ENCODE data around the gene PSENEN. TPM values are rescaled to one million over a fixed set of nuclear protein-coding genes. Genes with fewer than 3 reads are reported as not detected.

PSENEN gene
- total and polyA plus RNA-seq, 9 of the 15 experiments (the other 6 are each of a cell fraction or from before 2014, with no cell fraction given) = 34.5 to 299 (median 61.1) TPM

GRCh38 chr19:35786299-35787160 lies 41.1 kb downstream of the PSENEN start (continued):
- TF ChIP-seq ZNF316 (IDR thresholded peaks at IDR 0.05) (no peak), ZNF140 (CRISPR knock-in tag; IDR thresholded peaks at IDR 0.05) (no peak), ETV1 (tag; conservative IDR thresholded peaks at IDR 0.05; ENCODE audit: low read depth) (no peak), ZNF121 (CRISPR knock-in tag; conservative IDR thresholded peaks at IDR 0.05) (no peak), ZNF561 (CRISPR knock-in tag; conservative IDR thresholded peaks at IDR 0.05) (no peak), RBFOX2 (IDR thresholded peaks at IDR 0.05; ENCODE audit: low read depth, low read length) (0 out of 2 replicates have a peak, but pooled peaks have one; percentile 18)

GRCh38 chr19:35787227-35787799 lies 41.9 kb downstream of the PSENEN start:
- no peak overlapping the region for H3K27ac ChIP-seq (ENCODE audit: extremely low read depth, low read depth, low read length)
- intact Hi-C loops (cut with micrococcal nuclease) = no loop called here
- in situ Hi-C loops (cut with MboI) = no loop called here
- FAIRE-seq (no peak), DNase-seq (ENCODE audit: extremely low read depth in 1 of 4, low spot score in 3 of 4) (no peak), ATAC-seq (no peak)
- 75% methylated on average over 11 of the region's 15 CpGs for WGBS (ENCODE audit: insufficient coverage, low coverage, missing lambda C conversion rate)
- no peak for TF ChIP-seq ARNT (IDR thresholded peaks at IDR 0.05)
- no peak for TF ChIP-seq TAF9B (IDR thresholded peaks at IDR 0.05; ENCODE audit: partially characterized antibody)
- TF ChIP-seq KAT8 (IDR thresholded peaks at IDR 0.05; ENCODE audit: low read depth) = no peak
- no peak for TF ChIP-seq HBP1 (CRISPR knock-in tag; IDR thresholded peaks at IDR 0.05)
- no peak for TF ChIP-seq SMARCC2 (IDR thresholded peaks at IDR 0.05; ENCODE audit: low read depth)
- ChIA-PET POLR2A (no interaction called here), CTCF (ENCODE audit: low intra/inter-chr PET ratio) (no interaction called here)
- H3K4me2 ChIP-seq (ENCODE audit: insufficient read depth, low read length) = no peak overlapping the region
- H3K36me3 ChIP-seq (ENCODE audit: control insufficient read depth, insufficient read depth, low read length) = peaks cover 4% of the 10 kb centered on the region; the same call in 1 of the 3 replicates
- peaks cover 0 to 54% of the 10 kb centered on the region in 2 experiments; a peak in 2 of 5 replicates for H3K4me1 ChIP-seq (replicated peaks in 1 of 2; ENCODE audit: control insufficient read depth in 2 of 2, insufficient read depth in 2 of 2, low read length in 2 of 2)
- no peaks in the 10 kb centered on the region for H3K9me1 ChIP-seq (ENCODE audit: control insufficient read depth, insufficient read depth, low read length)
- H3K27me3 ChIP-seq (ENCODE audit: control insufficient read depth in 2 of 2, insufficient read depth in 2 of 2, low read length in 2 of 2) = no peaks in the 10 kb centered on the region
- H2AFZ ChIP-seq (ENCODE audit: low read depth, low read length) = no peak overlapping the region
- no peaks in the 10 kb centered on the region for H4K20me1 ChIP-seq (replicated peaks; ENCODE audit: control insufficient read depth, insufficient read depth, low read length)
- no peak overlapping the region for H3K4me3 ChIP-seq
- BruUV-seq (replicated peaks) = no TSS peak
- no peak overlapping the region for H3K9ac ChIP-seq (ENCODE audit: insufficient read depth in 1 of 2, low read depth in 2 of 2, low read length in 2 of 2)
- H3K9me3 ChIP-seq (replicated peaks; ENCODE audit: control insufficient read depth, insufficient read depth, low read depth, low read length) = no peaks in the 10 kb centered on the region
- H3K79me2 ChIP-seq (ENCODE audit: control insufficient read depth, insufficient read depth, low read length) = no peaks in the 10 kb centered on the region
